ENCODE measurements around the gene CNR2.

DNA sequence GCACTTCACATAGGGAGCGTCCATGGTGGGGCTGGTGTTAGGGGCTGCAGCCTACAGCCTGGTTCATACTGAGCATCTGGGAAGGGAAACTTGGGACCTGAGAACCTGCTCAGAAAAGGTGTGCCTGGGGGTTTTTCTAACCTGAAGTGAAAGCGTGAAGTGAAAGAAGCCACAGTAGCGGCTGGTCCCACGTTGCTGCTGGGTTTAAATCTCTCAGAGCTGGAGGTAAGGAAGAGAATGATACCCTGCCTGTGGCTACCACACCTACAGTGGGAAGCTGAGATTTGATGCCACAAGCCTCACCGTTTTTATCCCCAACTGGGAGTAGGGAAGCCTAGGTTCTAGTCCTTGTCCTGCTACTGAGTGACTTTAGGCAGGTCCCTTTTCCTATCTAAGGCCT is 24.1 kb downstream of the CNR2 start:
- TF ChIP-seq, protein P1, sequence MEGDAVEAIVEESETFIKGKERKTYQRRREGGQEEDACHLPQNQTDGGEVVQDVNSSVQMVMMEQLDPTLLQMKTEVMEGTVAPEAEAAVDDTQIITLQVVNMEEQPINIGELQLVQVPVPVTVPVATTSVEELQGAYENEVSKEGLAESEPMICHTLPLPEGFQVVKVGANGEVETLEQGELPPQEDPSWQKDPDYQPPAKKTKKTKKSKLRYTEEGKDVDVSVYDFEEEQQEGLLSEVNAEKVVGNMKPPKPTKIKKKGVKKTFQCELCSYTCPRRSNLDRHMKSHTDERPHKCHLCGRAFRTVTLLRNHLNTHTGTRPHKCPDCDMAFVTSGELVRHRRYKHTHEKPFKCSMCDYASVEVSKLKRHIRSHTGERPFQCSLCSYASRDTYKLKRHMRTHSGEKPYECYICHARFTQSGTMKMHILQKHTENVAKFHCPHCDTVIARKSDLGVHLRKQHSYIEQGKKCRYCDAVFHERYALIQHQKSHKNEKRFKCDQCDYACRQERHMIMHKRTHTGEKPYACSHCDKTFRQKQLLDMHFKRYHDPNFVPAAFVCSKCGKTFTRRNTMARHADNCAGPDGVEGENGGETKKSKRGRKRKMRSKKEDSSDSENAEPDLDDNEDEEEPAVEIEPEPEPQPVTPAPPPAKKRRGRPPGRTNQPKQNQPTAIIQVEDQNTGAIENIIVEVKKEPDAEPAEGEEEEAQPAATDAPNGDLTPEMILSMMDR (IDR thresholded peaks at IDR 0.05; ENCODE audit: low read length): no peak
- no peak for TF ChIP-seq EZH2 (optimal IDR thresholded peaks at IDR 0.05; ENCODE audit: low read depth, low read length)
